IMR-90 (cell line): ENCODE results near the gene HOGA1. TPM values are rescaled to one million over a fixed set of nuclear protein-coding genes. Genes with fewer than 3 reads are reported as not detected.

Source experiments
- ATAC-seq: fragments of 200-7000 bp; cut with Tn5 transposase; 2 replicates; pipeline ENCODE4 v1.9.1; 2020; ENCODE audit warnings: low read depth, mild to moderate bottlenecking, moderate library complexity
- BruUV-seq: library from RNA; stranded (reverse); fragments of 400-500 nt; replicated peaks from 2 replicates; lab custom pipeline; 2021; lab: Mats Ljungman, UMichigan
- CTCF ChIA-PET: fragments of 300-600 bp; formaldehyde crosslinking; extraction: SDS; loops from one replicate; lab custom pipeline; 2021; ENCODE audit warnings: antibody characterized with exemption; lab: Yijun Ruan, JAX
- POLR2A ChIA-PET: fragments of 300-600 bp; sonication (Branson Sonifier 250); formaldehyde crosslinking; loops from one replicate; lab custom pipeline; 2022; ENCODE audit warnings: antibody characterized with exemption; ENCODE audit not compliant: unreplicated experiment; lab: Charles Lee
- DNase-seq: peaks from one replicate; pipeline ENCODE4 v3.0.0; 2013
- H2AFZ ChIP-seq: replicated peaks from 2 replicates; pipeline ENCODE3; 2013; ENCODE audit warnings: low read length, mild to moderate bottlenecking; ENCODE audit not compliant: poor library complexity
- H2AK5ac ChIP-seq: 2 replicates; pipeline ENCODE4 v1.6.1; 2013; ENCODE audit warnings: low read depth, low read length, inconsistent platforms
- H2AK9ac ChIP-seq: replicated peaks from 2 replicates; pipeline ENCODE3; 2013; ENCODE audit warnings: mild to moderate bottlenecking, low read depth, low read length, moderate library complexity; ENCODE audit not compliant: poor library complexity
- H2BK120ac ChIP-seq: 2 replicates; pipeline ENCODE4 v1.6.1; 2013; ENCODE audit warnings: low read depth, low read length, inconsistent platforms
- H2BK15ac ChIP-seq: 3 replicates; pipeline ENCODE4 v1.6.1; 2013; ENCODE audit warnings: low read depth, low read length, inconsistent platforms
- H2BK20ac ChIP-seq: 2 replicates; pipeline ENCODE4 v1.6.1; 2013; ENCODE audit warnings: low read depth, mild to moderate bottlenecking, inconsistent platforms, low read length, moderate library complexity
- H2BK5ac ChIP-seq: 2 replicates; pipeline ENCODE4 v1.6.1; 2013; ENCODE audit warnings: mild to moderate bottlenecking, low read depth, low read length, inconsistent platforms; ENCODE audit not compliant: poor library complexity, severe bottlenecking
- H3K14ac ChIP-seq: replicated peaks from 2 replicates; pipeline ENCODE4 v1.6.1; 2013; ENCODE audit warnings: low read depth, low read length, inconsistent platforms
- H3K18ac ChIP-seq: 2 replicates; pipeline ENCODE4 v1.6.1; 2013; ENCODE audit warnings: low read depth, low read length, control low read depth
- H3K23ac ChIP-seq: 2 replicates; pipeline ENCODE4 v1.6.1; 2013; ENCODE audit warnings: low read depth, low read length, inconsistent platforms
- H3K27ac ChIP-seq: 2 replicates; pipeline ENCODE4 v1.5.1; 2013; ENCODE audit warnings: mild to moderate bottlenecking, control low read depth, low read length; ENCODE audit not compliant: insufficient read depth
- H3K27me3 ChIP-seq: 2 replicates; pipeline ENCODE4 v1.6.1; 2013; ENCODE audit warnings: low read length; ENCODE audit not compliant: control insufficient read depth, insufficient read depth
- H3K36me3 ChIP-seq: 2 replicates; pipeline ENCODE4 v1.6.1; 2013; ENCODE audit warnings: low read length, mixed read lengths; ENCODE audit not compliant: control insufficient read depth, insufficient read depth
- H3K4ac ChIP-seq: 2 replicates; pipeline ENCODE4 v1.6.1; 2013; ENCODE audit warnings: low read depth, low read length, inconsistent platforms
- H3K4me1 ChIP-seq: 2 replicates; pipeline ENCODE4 v1.6.1; 2013; ENCODE audit warnings: low read length, mixed read lengths; ENCODE audit not compliant: control insufficient read depth, insufficient read depth
- H3K4me2 ChIP-seq: 2 replicates; pipeline ENCODE4 v1.6.1; 2013; ENCODE audit warnings: low read depth, mild to moderate bottlenecking, control low read depth, low read length, moderate library complexity
- H3K4me3 ChIP-seq: 2 replicates; pipeline ENCODE4 v1.5.1; 2013; ENCODE audit warnings: low read depth, mild to moderate bottlenecking, control low read depth, low read length, moderate library complexity; ENCODE audit not compliant: insufficient read depth
- H3K56ac ChIP-seq: 2 replicates; pipeline ENCODE4 v1.6.1; 2013; ENCODE audit warnings: low read length, inconsistent platforms; ENCODE audit not compliant: insufficient read depth; ENCODE audit errors: extremely low read depth
- H3K79me1 ChIP-seq, 2 experiments: 2 replicates each; pipeline ENCODE4 v1.6.1; 2013; ENCODE audit warnings: low read length in 2 of 2, inconsistent platforms in 1 of 2, low read depth in 1 of 2
- H3K9ac ChIP-seq: 2 replicates; pipeline ENCODE4 v1.6.1; 2013; ENCODE audit warnings: low read depth, low read length, control low read depth
- H3K9me1 ChIP-seq: 2 replicates; pipeline ENCODE4 v1.6.1; 2013; ENCODE audit warnings: low read length, inconsistent platforms; ENCODE audit not compliant: insufficient read depth
- H3K9me3 ChIP-seq: 2 replicates; pipeline ENCODE4 v1.6.1; 2013; ENCODE audit warnings: low read length; ENCODE audit not compliant: control insufficient read depth, insufficient read depth
- H4K20me1 ChIP-seq: 2 replicates; pipeline ENCODE4 v1.6.1; 2013; ENCODE audit warnings: low read length, inconsistent platforms; ENCODE audit not compliant: insufficient read depth
- H4K5ac ChIP-seq: 2 replicates; pipeline ENCODE4 v1.6.1; 2013; ENCODE audit warnings: mild to moderate bottlenecking, low read depth, low read length, control low read depth
- H4K8ac ChIP-seq, 2 experiments: 2 replicates each; pipeline ENCODE4 v1.6.1; 2013; ENCODE audit warnings: low read depth in 2 of 2, low read length in 2 of 2, control low read depth in 1 of 2, inconsistent platforms in 1 of 2
- H4K91ac ChIP-seq: 2 replicates; pipeline ENCODE4 v1.6.1; 2013; ENCODE audit warnings: low read depth, low read length, inconsistent platforms; ENCODE audit not compliant: insufficient read depth
- CHD1 ChIP-seq: IDR thresholded peaks from 2 replicates; pipeline ENCODE4 v1.6.1; 2012; ENCODE audit warnings: low read depth, low read length, improper control_type of control experiment
- FOS ChIP-seq: fragments of 150-350 bp; IDR thresholded peaks from 2 replicates; pipeline ENCODE4 v1.6.1; 2016; ENCODE audit warnings: low read depth, low read length
- MAFK ChIP-seq: IDR thresholded peaks from 2 replicates; pipeline ENCODE4 v1.6.1; 2012; ENCODE audit warnings: low read depth, low read length, improper control_type of control experiment
- MAZ ChIP-seq: IDR thresholded peaks from 2 replicates; pipeline ENCODE4 v1.6.1; 2012; ENCODE audit warnings: low read depth, mild to moderate bottlenecking, low read length, improper control_type of control experiment, moderate library complexity, borderline replicate concordance
- MXI1 ChIP-seq: IDR thresholded peaks from 2 replicates; pipeline ENCODE4 v1.6.1; 2012; ENCODE audit warnings: low read depth, mild to moderate bottlenecking, low read length, moderate library complexity, borderline replicate concordance
- NFE2L2 ChIP-seq: fragments of 150-350 bp; IDR thresholded peaks from 2 replicates; pipeline ENCODE4 v1.6.1; 2016; ENCODE audit warnings: low read depth, mild to moderate bottlenecking, low read length
- POLR2A ChIP-seq: IDR thresholded peaks from 2 replicates; pipeline ENCODE4 v1.6.1; 2012; ENCODE audit warnings: mild to moderate bottlenecking, low read depth, low read length
- RAD21 ChIP-seq: IDR thresholded peaks from 2 replicates; pipeline ENCODE4 v1.6.1; 2012; ENCODE audit warnings: low read length, improper control_type of control experiment
- RCOR1 ChIP-seq: IDR thresholded peaks from 2 replicates; pipeline ENCODE4 v1.6.1; 2012; ENCODE audit warnings: mild to moderate bottlenecking, low read length, improper control_type of control experiment; ENCODE audit not compliant: insufficient replicate concordance
- RFX5 ChIP-seq: IDR thresholded peaks from 2 replicates; pipeline ENCODE4 v1.8.0; 2012; ENCODE audit warnings: low read depth, mild to moderate bottlenecking, low read length, moderate library complexity
- SMC3 ChIP-seq: fragments of 150-350 bp; IDR thresholded peaks from 2 replicates; pipeline ENCODE4 v1.6.1; 2016; ENCODE audit warnings: low read depth, mild to moderate bottlenecking, antibody characterized with exemption, low read length, moderate library complexity
- WGBS, 2 experiments: methylation state at CpG; one replicate each; pipeline versions ENCODE4 v1.1.5 to v1.1.7; 2013; ENCODE audit warnings: missing lambda C conversion rate in 2 of 2; ENCODE audit not compliant: insufficient read length in 1 of 2; ENCODE audit errors: extremely low coverage in 2 of 2; 5-methylcytosine and 5-hydroxymethylcytosine counted together
- dilution Hi-C: fragments of 300-500 bp; cut with HindIII; formaldehyde crosslinking; loops from one replicate; pipeline ENCODE4 v1.14.3; 2018; ENCODE audit warnings: low sequenced_read_pairs; ENCODE audit not compliant: unreplicated experiment
- in situ Hi-C: fragments of 300-500 bp; cut with MboI; formaldehyde crosslinking; loops from 3 replicates; pipeline ENCODE4 v1.14.3; 2019; ENCODE audit warnings: low sequenced_read_pairs, inconsistent platforms, mixed read lengths
- intact Hi-C: fragments of 100-400 bp; cut with micrococcal nuclease; formaldehyde crosslinking; loops from 2 replicates; pipeline ENCODE4 v1.10.0; 2022
- polyA plus RNA-seq, 3 experiments: library from polyadenylated mRNA; depleted of rRNA; stranded (reverse); fragments of >200 nt; gene quantifications; 2 replicates each; pipeline ENCODE4 v1.2.3, GENCODE V29; 2012; ENCODE audit warnings: low replicate concordance in 1 of 3
- total RNA-seq: library from RNA; depleted of rRNA; stranded (reverse); fragments of >200 nt; gene quantifications from 2 replicates; pipeline ENCODE4 v1.2.3, GENCODE V29; 2012
- TF ChIP-seq, protein P1 (sequence below): conservative IDR thresholded peaks from 2 replicates; pipeline ENCODE4 v1.5.1; 2012; ENCODE audit warnings: mild to moderate bottlenecking, low read depth, low read length, improper control_type of control experiment
- TF ChIP-seq, protein P2 (sequence below): fragments of 150-350 bp; IDR thresholded peaks from 2 replicates; pipeline ENCODE4 v1.6.1; 2017; ENCODE audit warnings: mild to moderate bottlenecking, antibody characterized with exemption, low read length, low read depth
- TF ChIP-seq, protein P3 (sequence below): fragments of 150-350 bp; IDR thresholded peaks from 2 replicates; pipeline ENCODE4 v1.6.1; 2016; ENCODE audit warnings: low read depth, mild to moderate bottlenecking, low read length, moderate library complexity, borderline replicate concordance

HOGA1 gene
- total and polyA plus RNA-seq, 2 of the 4 experiments (the other 2 are of a cell fraction), result 0.36 to 0.41 TPM

DNA sequence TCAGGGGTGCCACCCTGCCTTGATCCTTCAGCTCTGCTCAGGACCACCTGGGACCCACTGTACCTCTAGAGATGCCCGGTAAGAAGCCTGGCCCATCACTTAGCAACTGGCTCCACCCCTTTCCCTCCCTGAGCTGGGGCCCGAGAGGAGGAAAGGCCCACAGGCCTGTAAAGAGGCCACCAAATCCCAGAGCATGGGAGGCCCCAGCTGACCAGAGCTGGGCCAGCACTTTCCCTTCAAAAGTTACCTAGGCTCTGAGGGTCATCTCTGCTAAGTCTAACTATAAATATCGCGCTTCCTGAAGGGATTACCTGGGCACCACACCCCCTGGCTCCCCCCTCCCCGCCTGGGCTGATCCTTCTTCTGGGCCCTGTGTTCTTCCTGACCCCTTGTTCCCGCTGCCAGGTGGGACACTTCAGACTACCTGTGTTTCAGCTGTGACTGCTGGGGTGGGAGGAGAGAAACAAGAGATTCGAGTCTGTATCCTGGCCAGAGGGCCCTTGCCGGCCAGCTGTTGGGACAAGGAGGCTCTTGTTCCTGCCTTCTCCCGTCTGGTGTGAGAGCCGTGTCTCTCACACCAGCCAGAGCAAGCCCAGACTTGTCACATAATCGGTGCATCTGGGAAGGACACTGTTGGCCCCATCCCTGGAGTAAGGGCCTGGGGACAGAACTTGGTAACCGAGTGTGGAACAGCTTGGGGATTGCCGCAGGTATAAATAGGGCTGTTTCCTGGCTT, 34.4 kb upstream of the HOGA1 start:
- Histone ChIP-seq H4K91ac (peak overlapping the region; percentile 68), H2BK5ac (peak overlapping the region; percentile 53), H3K27me3 (no peaks in the 10 kb centered on the region), H2BK120ac (peak overlapping the region; percentile 49), H3K36me3 (no peaks in the 10 kb centered on the region), H4K8ac (peak overlapping the region; percentile 18 to 78; a peak in 3 of 4 replicates), H2AK9ac (peak overlapping the region; percentile 89), H3K4me1 (peaks cover 15% of the 10 kb centered on the region), H3K18ac (peak overlapping the region; percentile 34), H2AK5ac (peak overlapping the region; percentile 61; the same call in 1 of the 2 replicates), H3K9me1 (peaks cover 6% of the 10 kb centered on the region; the same call in 1 of the 2 replicates), H4K20me1 (peaks cover 6% of the 10 kb centered on the region; the same call in 1 of the 2 replicates), H3K27ac (peak overlapping the region; percentile 51; the same call in 1 of the 2 replicates), H3K4ac (peak overlapping the region; percentile 80), H3K56ac (no peak overlapping the region), H3K14ac (peak overlapping the region; percentile 75), H2AFZ (peak overlapping the region; percentile 80), H4K5ac (peak overlapping the region; percentile 44), H3K4me2 (no peak overlapping the region), H2BK20ac (peak overlapping the region; percentile 51), H3K9ac (peak overlapping the region; percentile 21), H3K23ac (peak overlapping the region; percentile 64; the same call in 1 of the 2 replicates), H2BK15ac (peak overlapping the region; percentile 51; the same call in 1 of the 3 replicates), H3K9me3 (no peaks in the 10 kb centered on the region), H3K79me1 (peaks cover 25 to 70% of the 10 kb centered on the region in 2 experiments), H3K4me3 (no peak overlapping the region)
- POLR2A ChIA-PET, result no interaction called here
- CTCF ChIA-PET, result interaction anchor here (0.8 kb wide), 1 partner anchor 90 kb away, joined by 3 read pairs; no protein-coding TSS in a partner anchor
- WGBS, 2 experiments, result 65% methylated on average over 2 of the region's 13 CpGs; no CpG with 5 or more reads in 1 of the 2 experiments
- intact Hi-C loops, result loop anchor here (5.0 kb wide), 1 partner anchor 142 kb away; no protein-coding TSS in a partner anchor
- no peak for DNase-seq
- dilution Hi-C loops, result no loop called here
- ATAC-seq, result peak; percentile 55
- BruUV-seq, result no TSS peak
- in situ Hi-C loops, result loop anchor here (5.0 kb wide), 1 partner anchor 87 kb away; no protein-coding TSS in a partner anchor
- TF ChIP-seq, protein P1, sequence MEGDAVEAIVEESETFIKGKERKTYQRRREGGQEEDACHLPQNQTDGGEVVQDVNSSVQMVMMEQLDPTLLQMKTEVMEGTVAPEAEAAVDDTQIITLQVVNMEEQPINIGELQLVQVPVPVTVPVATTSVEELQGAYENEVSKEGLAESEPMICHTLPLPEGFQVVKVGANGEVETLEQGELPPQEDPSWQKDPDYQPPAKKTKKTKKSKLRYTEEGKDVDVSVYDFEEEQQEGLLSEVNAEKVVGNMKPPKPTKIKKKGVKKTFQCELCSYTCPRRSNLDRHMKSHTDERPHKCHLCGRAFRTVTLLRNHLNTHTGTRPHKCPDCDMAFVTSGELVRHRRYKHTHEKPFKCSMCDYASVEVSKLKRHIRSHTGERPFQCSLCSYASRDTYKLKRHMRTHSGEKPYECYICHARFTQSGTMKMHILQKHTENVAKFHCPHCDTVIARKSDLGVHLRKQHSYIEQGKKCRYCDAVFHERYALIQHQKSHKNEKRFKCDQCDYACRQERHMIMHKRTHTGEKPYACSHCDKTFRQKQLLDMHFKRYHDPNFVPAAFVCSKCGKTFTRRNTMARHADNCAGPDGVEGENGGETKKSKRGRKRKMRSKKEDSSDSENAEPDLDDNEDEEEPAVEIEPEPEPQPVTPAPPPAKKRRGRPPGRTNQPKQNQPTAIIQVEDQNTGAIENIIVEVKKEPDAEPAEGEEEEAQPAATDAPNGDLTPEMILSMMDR, result no peak
- no peak for TF ChIP-seq FOS
- no peak for TF ChIP-seq CHD1
- TF ChIP-seq RFX5, result no peak
- TF ChIP-seq MXI1, result no peak
- no peak for TF ChIP-seq RCOR1
- no peak for TF ChIP-seq RAD21
- TF ChIP-seq POLR2A, result no peak
- no peak for TF ChIP-seq SMC3
- TF ChIP-seq MAFK, result no peak
- no peak for TF ChIP-seq NFE2L2
- no peak for TF ChIP-seq MAZ
- TF ChIP-seq, protein P2, sequence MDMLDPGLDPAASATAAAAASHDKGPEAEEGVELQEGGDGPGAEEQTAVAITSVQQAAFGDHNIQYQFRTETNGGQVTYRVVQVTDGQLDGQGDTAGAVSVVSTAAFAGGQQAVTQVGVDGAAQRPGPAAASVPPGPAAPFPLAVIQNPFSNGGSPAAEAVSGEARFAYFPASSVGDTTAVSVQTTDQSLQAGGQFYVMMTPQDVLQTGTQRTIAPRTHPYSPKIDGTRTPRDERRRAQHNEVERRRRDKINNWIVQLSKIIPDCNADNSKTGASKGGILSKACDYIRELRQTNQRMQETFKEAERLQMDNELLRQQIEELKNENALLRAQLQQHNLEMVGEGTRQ, result no peak
- TF ChIP-seq, protein P3, sequence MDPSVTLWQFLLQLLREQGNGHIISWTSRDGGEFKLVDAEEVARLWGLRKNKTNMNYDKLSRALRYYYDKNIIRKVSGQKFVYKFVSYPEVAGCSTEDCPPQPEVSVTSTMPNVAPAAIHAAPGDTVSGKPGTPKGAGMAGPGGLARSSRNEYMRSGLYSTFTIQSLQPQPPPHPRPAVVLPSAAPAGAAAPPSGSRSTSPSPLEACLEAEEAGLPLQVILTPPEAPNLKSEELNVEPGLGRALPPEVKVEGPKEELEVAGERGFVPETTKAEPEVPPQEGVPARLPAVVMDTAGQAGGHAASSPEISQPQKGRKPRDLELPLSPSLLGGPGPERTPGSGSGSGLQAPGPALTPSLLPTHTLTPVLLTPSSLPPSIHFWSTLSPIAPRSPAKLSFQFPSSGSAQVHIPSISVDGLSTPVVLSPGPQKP, result no peak
